Activated T-helper 1 cell treated with Interleukin-2 at 50 U/mL for 16 hours (primary cell): Measurements from ENCODE around the gene IGDCC3.

Experiments used
- DNase-seq: peaks from one replicate; pipeline ENCODE4 v3.0.0-alpha.2; 2020; ENCODE audit warnings: low read depth

The IGDCC3 gene

GRCh38 chr15:65343374-65343981 lies 34.3 kb downstream of the IGDCC3 start:
- DNase-seq, result no peak

- no peak for DNase-seq
These were observed 35.3 kb downstream of the IGDCC3 start for GRCh38 chr15:65342493-65342892.

- DNase-seq, result no peak
These were observed 37.9 kb downstream of the IGDCC3 start for GRCh38 chr15:65339920-65340319.

- no peak for DNase-seq
These were observed 38.4 kb downstream of the IGDCC3 start for GRCh38 chr15:65339416-65339815.

- no peak for DNase-seq
These were observed 39.0 kb downstream of the IGDCC3 start for GRCh38 chr15:65338823-65339222.

GRCh38 chr15:65338366-65338765 lies 39.4 kb downstream of the IGDCC3 start:
- no peak for DNase-seq

GRCh38 chr15:65337436-65338070 lies 40.2 kb downstream of the IGDCC3 start:
- no peak for DNase-seq

GRCh38 chr15:65336493-65337435 lies 41.0 kb downstream of the IGDCC3 start:
- DNase-seq, result no peak

- DNase-seq, result no peak
These were observed 42.3 kb downstream of the IGDCC3 start for GRCh38 chr15:65335278-65336055.

- no peak for DNase-seq
These were observed 43.1 kb downstream of the IGDCC3 start for GRCh38 chr15:65334586-65335231.

GRCh38 chr15:65333856-65334255 lies 43.9 kb downstream of the IGDCC3 start:
- no peak for DNase-seq

- DNase-seq, result no peak
These were observed 44.5 kb downstream of the IGDCC3 start for GRCh38 chr15:65333148-65333820.

GRCh38 chr15:65332391-65333147 lies 45.2 kb downstream of the IGDCC3 start:
- DNase-seq, result no peak

- DNase-seq, result no peak
These were observed 46.0 kb downstream of the IGDCC3 start for GRCh38 chr15:65331811-65332210.

- no peak for DNase-seq
These were observed 46.7 kb downstream of the IGDCC3 start for GRCh38 chr15:65330934-65331645.

GRCh38 chr15:65329984-65330735 lies 47.6 kb downstream of the IGDCC3 start:
- DNase-seq, result no peak

- DNase-seq, result no peak
These were observed 48.4 kb downstream of the IGDCC3 start for GRCh38 chr15:65329288-65329983.
